ENCODE measurements around the gene UBE2L5. TPM values are rescaled to one million over a fixed set of nuclear protein-coding genes. Genes with fewer than 3 reads are reported as not detected.

UBE2L5 gene
- total RNA-seq, 2 donors from 2014 or later, result 1.1 TPM; not detected in 1

GRCh38 chr13:30378191-30378590 lies 44.1 kb upstream of the UBE2L5 start:
- TF ChIP-seq CTCF (IDR thresholded peaks at IDR 0.05), result no peak
- Histone ChIP-seq H3K27me3 (no peaks in the 10 kb centered on the region), H3K27ac (no peak overlapping the region), H3K4me3 (no peak overlapping the region), H3K36me3 (no peaks in the 10 kb centered on the region), H3K4me1 (no peaks in the 10 kb centered on the region), H3K9me3 (no peaks in the 10 kb centered on the region)
- no peak for DNase-seq (ENCODE audit: low spot score)

GRCh38 chr13:30381049-30381448 lies 41.2 kb upstream of the UBE2L5 start:
- no peaks in the 10 kb centered on the region for H3K9me3 ChIP-seq
- H3K4me1 ChIP-seq, result no peaks in the 10 kb centered on the region
- no peak overlapping the region for H3K4me3 ChIP-seq
- no peaks in the 10 kb centered on the region for H3K36me3 ChIP-seq
- no peak for TF ChIP-seq CTCF (IDR thresholded peaks at IDR 0.05)
- H3K27ac ChIP-seq, result no peak overlapping the region
- H3K27me3 ChIP-seq, result no peaks in the 10 kb centered on the region
- DNase-seq (ENCODE audit: low spot score), result no peak

- no peaks in the 10 kb centered on the region for H3K27me3 ChIP-seq
- no peak overlapping the region for H3K27ac ChIP-seq
- H3K4me3 ChIP-seq, result no peak overlapping the region
- DNase-seq (ENCODE audit: low spot score), result no peak
- H3K4me1 ChIP-seq, result no peaks in the 10 kb centered on the region
- no peak for TF ChIP-seq CTCF (IDR thresholded peaks at IDR 0.05)
- H3K9me3 ChIP-seq, result no peaks in the 10 kb centered on the region
- no peaks in the 10 kb centered on the region for H3K36me3 ChIP-seq
Measured at GRCh38 chr13:30382836-30383525, 39.3 kb upstream of the UBE2L5 start.

- Histone ChIP-seq H3K4me3 (no peak overlapping the region), H3K36me3 (no peaks in the 10 kb centered on the region), H3K27me3 (no peaks in the 10 kb centered on the region), H3K9me3 (no peaks in the 10 kb centered on the region), H3K27ac (no peak overlapping the region), H3K4me1 (no peaks in the 10 kb centered on the region)
- no peak for DNase-seq (ENCODE audit: low spot score)
- no peak for TF ChIP-seq CTCF (IDR thresholded peaks at IDR 0.05)
Measured at GRCh38 chr13:30388406-30389283, 33.6 kb upstream of the UBE2L5 start.

GRCh38 chr13:30391956-30392680 lies 30.2 kb upstream of the UBE2L5 start:
- Histone ChIP-seq H3K4me3 (no peak overlapping the region), H3K27me3 (no peaks in the 10 kb centered on the region), H3K4me1 (no peaks in the 10 kb centered on the region), H3K27ac (no peak overlapping the region), H3K36me3 (no peaks in the 10 kb centered on the region), H3K9me3 (no peaks in the 10 kb centered on the region)
- TF ChIP-seq CTCF (IDR thresholded peaks at IDR 0.05), result no peak
- no peak for DNase-seq (ENCODE audit: low spot score)

Data from right atrium auricular region (tissue), 2 donors.